Measurements from ENCODE around the gene CNNM3. TPM values are rescaled to one million over a fixed set of nuclear protein-coding genes. Genes with fewer than 3 reads are reported as not detected.

The CNNM3 gene
- total and polyA plus RNA-seq, 2 experiments from 2014 or later: 0.98 to 5.0 TPM

DNA sequence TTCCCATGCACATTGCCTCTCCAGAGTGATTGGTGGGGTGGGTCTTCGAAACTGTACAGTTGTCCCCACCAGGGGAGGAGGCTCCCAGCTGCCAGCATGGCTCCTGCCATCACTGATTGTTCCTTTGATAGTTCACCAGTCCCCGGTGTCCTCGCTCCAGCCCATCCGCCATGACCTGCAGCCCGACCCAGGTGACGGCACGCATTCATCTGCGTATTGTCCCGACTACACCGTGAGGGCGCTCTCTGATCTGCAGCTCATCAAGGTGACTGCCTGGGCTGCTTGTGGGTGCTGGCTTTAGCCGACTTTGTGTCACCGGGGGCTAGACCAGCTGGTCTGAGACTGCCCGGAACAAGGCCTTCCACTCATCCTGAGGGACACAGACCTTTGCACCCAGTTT, 12.4 kb downstream of the CNNM3 start:
- H3K27me3 ChIP-seq (replicated peaks; ENCODE audit: insufficient read depth): no peaks in the 10 kb centered on the region
- H2AFZ ChIP-seq: no peak overlapping the region
- H3K27ac ChIP-seq: no peak overlapping the region
- WGBS, 2 experiments (ENCODE audit: low coverage in 1 of 2, low lambda C conversion rate in 2 of 2, missing lambda C conversion rate in 2 of 2): 95 to 98% methylated on average over 14 of the region's 14 CpGs
- H3K36me3 ChIP-seq (ENCODE audit: low read depth): no peaks in the 10 kb centered on the region
- no peaks in the 10 kb centered on the region for H3K79me2 ChIP-seq (ENCODE audit: insufficient read depth)
- no peak overlapping the region for H3K4me3 ChIP-seq
- no peaks in the 10 kb centered on the region for H3F3A ChIP-seq (ENCODE audit: insufficient read depth)
- no peak overlapping the region for H3K4me2 ChIP-seq (ENCODE audit: unreplicated experiment)
- H3K9me3 ChIP-seq (ENCODE audit: low read depth): no peaks in the 10 kb centered on the region
- H3K9me2 ChIP-seq (ENCODE audit: insufficient read depth): no peaks in the 10 kb centered on the region
- TF ChIP-seq EZH2phosphoT487 (IDR thresholded peaks at IDR 0.05; ENCODE audit: insufficient read depth, low read depth) (no peak), EZH2 (IDR thresholded peaks at IDR 0.05; ENCODE audit: insufficient read depth, poor library complexity, severe bottlenecking) (no peak)
- no peaks in the 10 kb centered on the region for H3K4me1 ChIP-seq (ENCODE audit: insufficient read depth)
- in situ Hi-C loops (cut with MboI): no loop called here
- DNase-seq: no peak
- H4K20me1 ChIP-seq (ENCODE audit: insufficient read depth): no peaks in the 10 kb centered on the region
- H3K9ac ChIP-seq: no peak overlapping the region

DNA sequence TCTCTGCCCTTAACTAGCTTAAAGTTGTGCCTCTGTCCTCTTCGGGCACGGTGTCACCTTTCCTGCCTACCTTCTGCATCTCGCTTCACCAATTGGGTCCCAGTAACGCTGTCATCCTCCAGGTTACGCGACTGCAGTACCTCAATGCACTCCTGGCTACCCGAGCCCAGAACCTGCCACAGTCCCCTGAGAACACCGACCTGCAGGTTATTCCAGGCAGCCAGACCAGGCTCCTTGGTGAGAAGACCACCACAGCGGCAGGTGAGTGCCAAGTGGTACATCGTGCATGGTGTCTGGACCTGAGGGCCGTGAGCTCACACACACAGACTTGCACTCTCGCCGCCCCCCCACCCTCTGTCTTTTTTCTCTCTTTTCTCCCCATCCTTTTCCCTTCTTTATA, 12.8 kb downstream of the CNNM3 start:
- in situ Hi-C loops (cut with MboI): no loop called here
- H3K4me2 ChIP-seq (ENCODE audit: unreplicated experiment): no peak overlapping the region
- no peaks in the 10 kb centered on the region for H3K4me1 ChIP-seq (ENCODE audit: insufficient read depth)
- no peak overlapping the region for H3K27ac ChIP-seq
- H2AFZ ChIP-seq: no peak overlapping the region
- no peaks in the 10 kb centered on the region for H3K27me3 ChIP-seq (replicated peaks; ENCODE audit: insufficient read depth)
- H3K79me2 ChIP-seq (ENCODE audit: insufficient read depth): no peaks in the 10 kb centered on the region
- H4K20me1 ChIP-seq (ENCODE audit: insufficient read depth): no peaks in the 10 kb centered on the region
- H3K4me3 ChIP-seq: no peak overlapping the region
- TF ChIP-seq EZH2phosphoT487 (IDR thresholded peaks at IDR 0.05; ENCODE audit: insufficient read depth, low read depth) (no peak), EZH2 (IDR thresholded peaks at IDR 0.05; ENCODE audit: insufficient read depth, poor library complexity, severe bottlenecking) (no peak)
- H3K9me2 ChIP-seq (ENCODE audit: insufficient read depth): no peaks in the 10 kb centered on the region
- no peaks in the 10 kb centered on the region for H3F3A ChIP-seq (ENCODE audit: insufficient read depth)
- 97 to 98% methylated on average over 13 of the region's 13 CpGs for WGBS, 2 experiments (ENCODE audit: low coverage in 1 of 2, low lambda C conversion rate in 2 of 2, missing lambda C conversion rate in 2 of 2)
- DNase-seq: no peak
- no peaks in the 10 kb centered on the region for H3K36me3 ChIP-seq (ENCODE audit: low read depth)
- H3K9ac ChIP-seq: no peak overlapping the region
- no peaks in the 10 kb centered on the region for H3K9me3 ChIP-seq (ENCODE audit: low read depth)

DNA sequence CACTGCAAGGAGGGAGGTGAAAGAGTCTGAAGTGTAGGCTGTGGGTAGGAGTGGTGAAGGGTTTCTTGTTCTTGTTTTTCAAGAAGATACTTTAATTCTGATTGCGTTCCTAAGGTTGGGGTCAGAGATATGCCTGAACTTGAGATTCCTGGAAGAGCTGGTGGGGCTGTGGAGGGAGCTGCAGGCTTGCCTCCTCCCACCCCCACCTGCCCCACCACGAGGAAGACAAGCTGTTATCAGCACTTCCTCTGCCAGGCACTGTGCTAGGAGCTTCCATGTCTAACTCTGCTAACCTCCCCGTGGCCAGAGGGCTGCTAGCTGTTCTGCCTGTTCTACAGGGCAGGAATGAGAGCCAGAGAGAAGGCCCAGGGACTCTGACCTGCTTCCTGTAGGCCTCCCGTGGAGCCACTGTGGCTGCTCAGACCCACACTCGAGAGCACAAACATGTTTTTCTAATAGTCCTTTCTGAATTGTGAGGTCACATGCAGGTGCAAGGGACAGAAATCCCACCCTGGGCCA, 14.0 kb downstream of the CNNM3 start:
- Histone ChIP-seq H3K9me2 (ENCODE audit: insufficient read depth) (no peaks in the 10 kb centered on the region), H3K27me3 (replicated peaks; ENCODE audit: insufficient read depth) (no peaks in the 10 kb centered on the region), H3K27ac (no peak overlapping the region), H3K4me1 (ENCODE audit: insufficient read depth) (no peaks in the 10 kb centered on the region), H4K20me1 (ENCODE audit: insufficient read depth) (no peaks in the 10 kb centered on the region), H3K9me3 (ENCODE audit: low read depth) (no peaks in the 10 kb centered on the region), H3K79me2 (ENCODE audit: insufficient read depth) (no peaks in the 10 kb centered on the region), H3K4me3 (no peak overlapping the region), H3F3A (ENCODE audit: insufficient read depth) (no peaks in the 10 kb centered on the region), H3K4me2 (ENCODE audit: unreplicated experiment) (no peak overlapping the region), H3K36me3 (ENCODE audit: low read depth) (no peaks in the 10 kb centered on the region), H3K9ac (no peak overlapping the region), H2AFZ (no peak overlapping the region)
- DNase-seq: no peak
- in situ Hi-C loops (cut with MboI): no loop called here
- 43 to 56% methylated on average over 5 of the region's 5 CpGs for WGBS, 2 experiments (ENCODE audit: low coverage in 1 of 2, low lambda C conversion rate in 2 of 2, missing lambda C conversion rate in 2 of 2)
- TF ChIP-seq EZH2phosphoT487 (IDR thresholded peaks at IDR 0.05; ENCODE audit: insufficient read depth, low read depth) (no peak), EZH2 (IDR thresholded peaks at IDR 0.05; ENCODE audit: insufficient read depth, poor library complexity, severe bottlenecking) (no peak)

DNA sequence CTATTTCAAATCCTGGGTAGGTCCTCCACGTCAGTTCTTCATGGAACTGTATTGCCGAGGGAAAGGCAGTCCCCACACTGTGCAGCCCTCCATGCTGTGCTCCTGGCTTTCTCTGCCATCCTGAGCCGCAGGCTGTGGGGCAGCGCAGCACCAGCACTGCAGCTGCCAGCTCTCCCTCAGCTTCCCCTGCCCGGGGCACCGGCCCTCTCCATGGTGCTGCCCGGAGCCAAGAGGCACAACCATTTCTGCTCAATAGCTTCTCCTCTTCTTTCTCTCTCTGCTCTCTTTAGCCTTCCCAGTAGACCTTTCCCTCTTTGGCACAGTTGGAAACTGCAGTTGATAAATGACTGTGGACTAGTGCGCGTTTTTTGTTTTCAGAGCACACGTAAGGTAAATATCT, 15.6 kb downstream of the CNNM3 start:
- no peaks in the 10 kb centered on the region for H3K27me3 ChIP-seq (replicated peaks; ENCODE audit: insufficient read depth)
- no peak overlapping the region for H3K9ac ChIP-seq
- DNase-seq: no peak
- H3K4me3 ChIP-seq: no peak overlapping the region
- no peaks in the 10 kb centered on the region for H3K36me3 ChIP-seq (ENCODE audit: low read depth)
- H3K4me1 ChIP-seq (ENCODE audit: insufficient read depth): no peaks in the 10 kb centered on the region
- H3K9me3 ChIP-seq (ENCODE audit: low read depth): no peaks in the 10 kb centered on the region
- no peak for TF ChIP-seq EZH2 (IDR thresholded peaks at IDR 0.05; ENCODE audit: insufficient read depth, poor library complexity, severe bottlenecking)
- H3K4me2 ChIP-seq (ENCODE audit: unreplicated experiment): no peak overlapping the region
- no peaks in the 10 kb centered on the region for H3K79me2 ChIP-seq (ENCODE audit: insufficient read depth)
- in situ Hi-C loops (cut with MboI): no loop called here
- H3K27ac ChIP-seq: no peak overlapping the region
- no peaks in the 10 kb centered on the region for H3F3A ChIP-seq (ENCODE audit: insufficient read depth)
- H4K20me1 ChIP-seq (ENCODE audit: insufficient read depth): no peaks in the 10 kb centered on the region
- H3K9me2 ChIP-seq (ENCODE audit: insufficient read depth): no peaks in the 10 kb centered on the region
- 79 to 81% methylated on average over 10 of the region's 10 CpGs for WGBS, 2 experiments (ENCODE audit: low coverage in 1 of 2, low lambda C conversion rate in 2 of 2, missing lambda C conversion rate in 2 of 2)
- no peak overlapping the region for H2AFZ ChIP-seq

DNA sequence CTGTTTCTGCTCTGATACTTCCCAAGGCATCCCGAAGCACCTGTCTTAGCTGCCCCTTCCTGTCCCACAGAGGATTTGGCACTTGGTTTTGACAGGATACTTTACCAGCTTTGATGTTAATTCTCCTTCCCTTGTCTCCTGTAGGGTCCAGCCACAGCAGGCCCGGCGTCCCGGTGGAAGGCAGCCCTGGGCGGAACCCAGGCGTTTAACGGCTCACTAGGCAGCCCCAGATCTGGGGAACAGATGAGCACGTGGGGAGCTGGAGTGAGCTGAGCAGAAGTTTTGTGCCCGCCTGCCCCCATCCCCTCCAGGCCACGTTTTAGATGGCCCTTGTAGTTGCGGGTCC, 16.3 kb downstream of the CNNM3 start:
- H3K4me3 ChIP-seq: no peak overlapping the region
- H3K9me3 ChIP-seq (ENCODE audit: low read depth): no peaks in the 10 kb centered on the region
- H4K20me1 ChIP-seq (ENCODE audit: insufficient read depth): no peaks in the 10 kb centered on the region
- no peaks in the 10 kb centered on the region for H3K79me2 ChIP-seq (ENCODE audit: insufficient read depth)
- TF ChIP-seq EZH2phosphoT487 (IDR thresholded peaks at IDR 0.05; ENCODE audit: insufficient read depth, low read depth): no peak
- H3K4me2 ChIP-seq (ENCODE audit: unreplicated experiment): no peak overlapping the region
- in situ Hi-C loops (cut with MboI): no loop called here
- DNase-seq: no peak
- no peak overlapping the region for H3K9ac ChIP-seq
- WGBS, 2 experiments (ENCODE audit: low coverage in 1 of 2, low lambda C conversion rate in 2 of 2, missing lambda C conversion rate in 2 of 2): 86 to 94% methylated on average over 11 of the region's 11 CpGs
- no peaks in the 10 kb centered on the region for H3K9me2 ChIP-seq (ENCODE audit: insufficient read depth)
- H3K4me1 ChIP-seq (ENCODE audit: insufficient read depth): no peaks in the 10 kb centered on the region
- no peak overlapping the region for H2AFZ ChIP-seq
- no peaks in the 10 kb centered on the region for H3F3A ChIP-seq (ENCODE audit: insufficient read depth)
- no peak overlapping the region for H3K27ac ChIP-seq
- H3K27me3 ChIP-seq (replicated peaks; ENCODE audit: insufficient read depth): no peaks in the 10 kb centered on the region
- H3K36me3 ChIP-seq (ENCODE audit: low read depth): no peaks in the 10 kb centered on the region
